Esophagus squamous epithelium (tissue), 5 donors: ENCODE measurements around the gene GNA12. TPM values are rescaled to one million over a fixed set of nuclear protein-coding genes. Genes with fewer than 3 reads are reported as not detected.
"Not testable (repeated sequence)": the region's sequence is repeated elsewhere in the genome, so short reads cannot be mapped to it uniquely, and the experiment has no call there.

Experiments
- DNase-seq: peaks from one replicate; lab custom pipeline; 2025; lab: John Stamatoyannopoulos, UW
- H3K27ac ChIP-seq, 4 donors: fragments of 200-600 bp; sonication (generic); one replicate each; pipeline ENCODE4 v1.5.1; 2016 to 2019; ENCODE audit warnings: mild to moderate bottlenecking in 1 of 4
- H3K27me3 ChIP-seq, 4 donors: fragments of 200-600 bp; sonication (generic); 1 replicate in 3 of 4; 2 replicates in 1 of 4; pipeline versions ENCODE4 v1.5.1 to v1.6.0; 2017 to 2021; ENCODE audit warnings: antibody characterized with exemption in 1 of 4
- H3K36me3 ChIP-seq, 3 donors: fragments of 200-600 bp; sonication (generic); one replicate each; pipeline ENCODE4 v1.5.1; 2016 to 2019
- H3K4me1 ChIP-seq, 3 donors: fragments of 200-600 bp; sonication (generic); one replicate each; pipeline ENCODE4 v1.5.1; 2017 to 2019
- H3K4me3 ChIP-seq, 4 donors: fragments of 200-600 bp; sonication (generic); 1 replicate in 3 of 4; 2 replicates in 1 of 4; pipeline ENCODE4 v1.5.1; 2016 to 2019; ENCODE audit warnings: mild to moderate bottlenecking in 2 of 4, moderate library complexity in 1 of 4
- H3K9me3 ChIP-seq, 3 donors: fragments of 200-600 bp; sonication (generic); one replicate each; pipeline ENCODE4 v1.5.1; 2016 to 2019
- POLR2A ChIP-seq, 4 donors: fragments of 450-650 bp; IDR thresholded peaks; one replicate each; pipeline ENCODE4 v1.6.1; 2017; ENCODE audit warnings: antibody characterized with exemption in 4 of 4, mild to moderate bottlenecking in 4 of 4, moderate library complexity in 3 of 4
- WGBS, 2 donors: methylation state at CpG; one replicate each; pipeline ENCODE4 v1.1.5; 2018; 5-methylcytosine and 5-hydroxymethylcytosine counted together
- intact Hi-C: fragments of 100-400 bp; cut with DNase I; formaldehyde crosslinking; loops from one replicate; pipeline ENCODE4 v1.15.0; 2022
- total RNA-seq, 4 donors: library from RNA; depleted of rRNA; stranded (reverse); fragments of >200 nt; gene quantifications; one replicate each; pipeline ENCODE4 v1.1.0, GENCODE V29; 2016
- TF ChIP-seq, protein P1 (sequence below), 6 experiments: fragments of 450-650 bp in 4 of 6; fragments of 200-600 bp in 2 of 6; sonication (generic) in 2 of 6; IDR thresholded peaks; one replicate each; pipeline ENCODE4 v1.5.1; 2016 to 2019; ENCODE audit warnings: antibody characterized with exemption in 6 of 6, mild to moderate bottlenecking in 4 of 6, moderate library complexity in 4 of 6
- donor health status: DM: yes; HTN: yes; CAD: no.

Gene GNA12
- total RNA-seq, 4 donors from 2014 or later, result 6.6 to 11.6 (median 7.6) TPM

GRCh38 chr7:2684501-2684900, 159.6 kb downstream of the GNA12 start:
- H3K4me1 ChIP-seq, result peaks cover 7 to 35% (median 15%) of the 10 kb centered on the region in 3 donors
- no peak for TF ChIP-seq POLR2A (IDR thresholded peaks at IDR 0.05)
- no peaks in the 10 kb centered on the region for H3K36me3 ChIP-seq
- H3K27ac ChIP-seq, result no peak overlapping the region
- intact Hi-C loops, result loop anchor here (10.0 kb wide), 1 partner anchor 230 kb away; no protein-coding TSS in a partner anchor
- H3K4me3 ChIP-seq, result no peak overlapping the region
- peaks cover 3 to 98% (median 16%) of the 10 kb centered on the region in 4 donors for H3K27me3 ChIP-seq
- WGBS, 2 donors, result 73 to 77% methylated on average over 5 to 11 of the region's 11 CpGs
- no peak for DNase-seq
- no peaks in the 10 kb centered on the region for H3K9me3 ChIP-seq

DNA sequence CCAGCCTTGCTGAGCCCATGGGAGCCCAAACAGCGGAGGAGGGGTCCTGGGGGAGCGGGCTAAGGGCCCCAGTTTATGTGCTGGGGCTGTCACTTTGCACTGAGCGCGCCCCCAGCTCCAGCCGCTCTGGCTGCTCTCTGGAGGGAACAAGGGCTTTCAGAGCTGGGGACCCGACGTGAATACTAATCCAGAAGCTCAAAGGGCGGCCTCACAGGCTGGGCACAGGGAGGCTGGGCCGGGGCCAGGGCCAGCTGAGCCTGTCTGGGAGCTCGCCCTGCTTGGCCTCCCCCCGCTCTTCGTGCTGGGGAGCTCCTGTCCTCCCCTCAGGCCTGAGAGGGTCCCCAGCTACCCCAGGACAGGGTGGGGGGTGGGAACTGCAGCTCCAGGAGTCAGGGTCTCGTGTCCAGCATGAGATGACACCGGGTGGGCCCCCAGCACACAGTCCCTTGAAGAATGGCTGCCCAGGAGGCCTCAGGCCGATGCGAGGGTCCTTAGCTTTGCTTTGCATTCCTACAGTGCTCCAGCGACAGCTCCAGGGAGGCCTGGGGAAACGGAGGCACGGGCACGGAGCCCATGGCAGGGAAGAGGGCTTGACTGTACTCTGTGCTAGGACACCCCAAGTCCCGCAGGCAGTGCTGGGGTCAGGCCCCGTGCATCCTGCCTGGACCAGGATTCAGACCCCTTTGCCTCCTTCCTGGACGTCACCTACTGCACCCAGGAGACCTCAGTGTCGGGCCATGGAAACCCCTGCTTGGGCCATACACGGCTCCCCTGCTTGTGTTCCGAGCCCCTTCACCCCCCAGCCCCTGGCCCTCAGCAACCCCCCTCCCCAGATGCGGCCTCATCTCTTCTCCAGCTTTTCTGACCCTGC, 161.9 kb downstream of the GNA12 start:
- WGBS, 2 donors, result 76 to 79% methylated on average over 10 to 24 of the region's 27 CpGs
- intact Hi-C loops, result loop anchor here (10.0 kb wide), 1 partner anchor 227 kb away; no protein-coding TSS in a partner anchor
- no peak for DNase-seq
- TF ChIP-seq, protein P1, sequence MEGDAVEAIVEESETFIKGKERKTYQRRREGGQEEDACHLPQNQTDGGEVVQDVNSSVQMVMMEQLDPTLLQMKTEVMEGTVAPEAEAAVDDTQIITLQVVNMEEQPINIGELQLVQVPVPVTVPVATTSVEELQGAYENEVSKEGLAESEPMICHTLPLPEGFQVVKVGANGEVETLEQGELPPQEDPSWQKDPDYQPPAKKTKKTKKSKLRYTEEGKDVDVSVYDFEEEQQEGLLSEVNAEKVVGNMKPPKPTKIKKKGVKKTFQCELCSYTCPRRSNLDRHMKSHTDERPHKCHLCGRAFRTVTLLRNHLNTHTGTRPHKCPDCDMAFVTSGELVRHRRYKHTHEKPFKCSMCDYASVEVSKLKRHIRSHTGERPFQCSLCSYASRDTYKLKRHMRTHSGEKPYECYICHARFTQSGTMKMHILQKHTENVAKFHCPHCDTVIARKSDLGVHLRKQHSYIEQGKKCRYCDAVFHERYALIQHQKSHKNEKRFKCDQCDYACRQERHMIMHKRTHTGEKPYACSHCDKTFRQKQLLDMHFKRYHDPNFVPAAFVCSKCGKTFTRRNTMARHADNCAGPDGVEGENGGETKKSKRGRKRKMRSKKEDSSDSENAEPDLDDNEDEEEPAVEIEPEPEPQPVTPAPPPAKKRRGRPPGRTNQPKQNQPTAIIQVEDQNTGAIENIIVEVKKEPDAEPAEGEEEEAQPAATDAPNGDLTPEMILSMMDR (IDR thresholded peaks at IDR 0.05), result no peak
- TF ChIP-seq POLR2A (IDR thresholded peaks at IDR 0.05), result no peak
- H3K27me3 ChIP-seq, result peaks cover 0 to 87% (median under 1%) of the 10 kb centered on the region in 4 donors
- H3K9me3 ChIP-seq, result no peaks in the 10 kb centered on the region
- H3K36me3 ChIP-seq, result no peaks in the 10 kb centered on the region
- H3K4me3 ChIP-seq, result no peak overlapping the region
- H3K27ac ChIP-seq, result no peak overlapping the region
- peaks cover 0 to 18% (median 0%) of the 10 kb centered on the region in 3 donors for H3K4me1 ChIP-seq

- H3K4me1 ChIP-seq, result peaks cover 0 to 16% (median 0%) of the 10 kb centered on the region in 3 donors
- no peak overlapping the region for H3K27ac ChIP-seq
- H3K27me3 ChIP-seq, result peaks cover 0 to 74% (median 0%) of the 10 kb centered on the region in 4 donors
- TF ChIP-seq, protein P1 (IDR thresholded peaks at IDR 0.05), result peak; percentile 30 to 77 (median 72)
- no peak for TF ChIP-seq POLR2A (IDR thresholded peaks at IDR 0.05)
- no peak overlapping the region for H3K4me3 ChIP-seq
- DNase-seq, result no peak
- H3K36me3 ChIP-seq, result no peaks in the 10 kb centered on the region
- intact Hi-C loops, result loop anchor here (10.0 kb wide), 1 partner anchor 226 kb away; no protein-coding TSS in a partner anchor
- no peaks in the 10 kb centered on the region for H3K9me3 ChIP-seq
- 22 to 35% methylated on average over 13 of the region's 27 CpGs for WGBS, 2 donors
Measured at GRCh38 chr7:2680792-2681490, 163.2 kb downstream of the GNA12 start.

DNA sequence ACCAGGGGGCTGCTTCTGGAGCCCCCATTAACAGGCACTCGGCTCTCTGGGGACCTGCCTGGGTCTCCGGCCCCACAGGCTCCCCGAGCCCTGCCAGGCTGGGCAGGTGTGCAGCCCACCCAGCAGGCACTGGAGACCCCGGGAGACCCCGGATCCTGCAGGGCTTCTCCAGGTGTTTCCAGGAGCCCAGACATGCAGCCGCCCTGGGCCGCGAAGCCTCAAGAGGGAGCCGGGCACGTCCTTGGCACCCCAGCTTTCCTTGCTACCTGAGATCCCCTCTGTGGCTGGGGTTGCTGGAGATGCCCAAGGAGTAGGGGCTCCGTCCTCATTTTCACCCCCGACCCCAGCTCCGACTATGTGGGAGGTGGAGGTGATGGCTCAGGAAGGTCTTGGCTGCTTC, 163.9 kb downstream of the GNA12 start:
- H3K9me3 ChIP-seq, result no peaks in the 10 kb centered on the region
- H3K4me1 ChIP-seq, result peaks cover 0 to 16% (median 0%) of the 10 kb centered on the region in 3 donors
- no peak for TF ChIP-seq POLR2A (IDR thresholded peaks at IDR 0.05)
- intact Hi-C loops, result loop anchor here (10.0 kb wide), 1 partner anchor 225 kb away; no protein-coding TSS in a partner anchor
- no peaks in the 10 kb centered on the region for H3K36me3 ChIP-seq
- peaks cover 0 to 68% (median 0%) of the 10 kb centered on the region in 4 donors for H3K27me3 ChIP-seq
- DNase-seq, result no peak
- no peak overlapping the region for H3K4me3 ChIP-seq
- WGBS, 2 donors, result 69% methylated on average over 5 of the region's 13 CpGs; no CpG with 5 or more reads in 1 of the 2 donors
- H3K27ac ChIP-seq, result no peak overlapping the region

DNA sequence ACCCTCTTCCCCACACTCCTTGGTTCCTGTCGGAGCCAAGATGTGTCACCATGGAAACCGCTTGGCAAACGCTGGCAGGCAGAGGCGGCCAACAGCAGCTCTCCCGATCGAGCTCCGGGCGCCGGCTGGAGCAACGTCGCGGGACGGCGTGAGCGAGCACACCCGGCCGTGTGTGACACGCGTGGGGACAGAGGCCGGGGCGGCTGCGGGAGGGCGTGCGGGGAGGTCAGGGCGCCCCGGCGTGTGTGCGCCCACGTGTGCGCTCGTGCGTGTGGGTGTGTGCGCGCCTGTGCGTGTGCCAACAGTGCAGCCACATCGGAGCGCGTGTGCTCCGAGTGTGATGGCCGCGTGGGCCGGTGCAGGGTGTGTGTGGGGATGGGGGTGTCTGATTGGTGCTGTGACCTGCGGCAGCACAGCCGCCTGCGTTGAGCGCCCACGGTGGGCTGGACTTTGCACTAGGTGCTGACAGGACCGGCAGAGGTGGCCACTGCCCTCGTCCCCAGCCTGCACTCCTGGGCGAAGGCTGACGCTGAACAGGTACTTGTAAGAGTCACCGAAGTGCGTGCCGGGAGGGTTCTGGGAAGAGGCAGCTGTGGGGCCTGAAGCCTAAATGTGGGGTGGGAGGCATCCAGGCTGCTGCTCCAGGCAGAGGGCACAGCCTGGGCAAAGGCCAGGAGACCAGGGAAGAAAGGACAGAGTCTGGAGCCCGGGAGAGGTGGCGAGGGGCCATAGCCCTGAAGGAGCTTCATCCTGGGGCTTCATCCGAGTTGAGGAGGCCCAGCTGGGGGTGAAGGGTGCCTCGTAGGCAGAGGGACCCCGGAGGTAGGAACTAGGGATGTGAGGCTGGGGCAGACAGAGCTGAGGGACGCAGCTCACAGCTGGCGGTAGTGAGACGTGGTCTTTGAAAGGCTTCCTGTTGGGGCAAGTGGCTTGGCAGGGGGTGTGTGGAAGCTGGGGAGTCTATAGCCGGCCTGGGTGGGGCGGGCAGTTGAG, 164.7 kb downstream of the GNA12 start:
- not testable (repeated sequence) for H3K36me3 ChIP-seq, H3K9me3 ChIP-seq, H3K27ac ChIP-seq, DNase-seq
- peak overlapping the region in 1 of 4 donors; percentile 35 for H3K4me3 ChIP-seq
- 48 to 58% methylated on average over 10 of the region's 64 CpGs for WGBS, 2 donors
- intact Hi-C loops, result loop anchor here (10.0 kb wide), 1 partner anchor 225 kb away; no protein-coding TSS in a partner anchor
- peaks cover 0 to 16% (median 0%) of the 10 kb centered on the region in 3 donors for H3K4me1 ChIP-seq
- peaks cover 0 to 61% (median 0%) of the 10 kb centered on the region in 4 donors for H3K27me3 ChIP-seq

GRCh38 chr7:2678454-2678853, 165.7 kb downstream of the GNA12 start:
- intact Hi-C loops, DNase-seq, H3K36me3 ChIP-seq, H3K27ac ChIP-seq, H3K9me3 ChIP-seq, H3K4me3 ChIP-seq: not testable (repeated sequence)
- Histone ChIP-seq H3K4me1 (peaks cover 0 to 16% (median 0%) of the 10 kb centered on the region in 3 donors), H3K27me3 (peaks cover 0 to 51% (median 0%) of the 10 kb centered on the region in 4 donors)
- 43 to 55% methylated on average over 2 to 7 of the region's 15 CpGs for WGBS, 2 donors

Other genes with a start within 250 kb of the GNA12 start
- gene TTYH3, start 212.3 kb downstream of the GNA12 start, total RNA-seq, result 10 to 100 TPM in 2 of 4 donors, 1 to 10 TPM in 2; 4.7 to 23.1 (median 10.2) TPM
- gene AMZ1, start 156.1 kb downstream of the GNA12 start, total RNA-seq, result under 1 TPM in 2 of 4 donors, not detected in 2; 0.12 to 0.19 TPM
- gene CARD11, start 199.6 kb upstream of the GNA12 start, total RNA-seq, result 1 to 10 TPM in 3 of 4 donors, under 1 TPM in 1; 0.92 to 2.6 (median 1.6) TPM